Measurements from ENCODE around the gene PLEKHG5. TPM values are rescaled to one million over a fixed set of nuclear protein-coding genes. Genes with fewer than 3 reads are reported as not detected.

The PLEKHG5 gene
- total and polyA plus RNA-seq, 10 of the 15 experiments (the other 5 are each of a cell fraction or from before 2014, with no cell fraction given) = 0.04 to 1.1 (median 0.18) TPM; not detected in 1

DNA sequence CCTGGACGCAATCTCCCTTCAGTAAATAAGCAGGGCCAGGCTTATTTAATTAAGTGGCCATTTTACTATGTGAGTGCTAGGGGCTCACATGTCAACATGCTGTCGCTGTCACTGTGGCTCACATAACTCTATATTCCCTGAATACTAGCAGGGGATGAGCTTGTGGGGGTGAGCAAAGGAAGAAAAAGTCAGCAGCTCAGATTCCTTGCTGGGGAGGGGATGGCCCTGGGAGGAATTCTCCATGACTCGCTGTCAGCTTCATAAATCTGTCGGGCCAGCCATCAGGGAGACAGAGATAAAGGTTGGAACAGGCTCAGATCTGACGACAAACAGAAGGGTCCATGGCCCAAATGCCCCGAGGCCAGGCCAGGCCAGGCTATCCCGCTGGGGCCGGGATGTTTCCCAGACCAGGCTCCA, 26.0 kb upstream of the PLEKHG5 start (continued):
- no peak for TF ChIP-seq ZBED1 (IDR thresholded peaks at IDR 0.05; ENCODE audit: borderline replicate concordance)
- TF ChIP-seq NBN (IDR thresholded peaks at IDR 0.05) = no peak
- TF ChIP-seq SIN3A (IDR thresholded peaks at IDR 0.05; ENCODE audit: low read depth, low read length) = no peak
- TF ChIP-seq RUNX3 (IDR thresholded peaks at IDR 0.05; ENCODE audit: low read length) = no peak
- TF ChIP-seq RAD51 (IDR thresholded peaks at IDR 0.05) = no peak
- no peak for TF ChIP-seq BRCA1 (IDR thresholded peaks at IDR 0.05; ENCODE audit: low read depth, low read length)
- no peak for TF ChIP-seq KDM1A (IDR thresholded peaks at IDR 0.05; ENCODE audit: borderline replicate concordance)
- no peak for TF ChIP-seq RELA (IDR thresholded peaks at IDR 0.05; ENCODE audit: borderline replicate concordance, partially characterized antibody)
- no peak for TF ChIP-seq YY1 (IDR thresholded peaks at IDR 0.05; ENCODE audit: low read depth, low read length)
- TF ChIP-seq KAT2A (conservative IDR thresholded peaks at IDR 0.05; ENCODE audit: control insufficient read depth, low read depth, low read length) = no peak
- TF ChIP-seq ZNF207 (IDR thresholded peaks at IDR 0.05; ENCODE audit: borderline replicate concordance) = no peak

DNA sequence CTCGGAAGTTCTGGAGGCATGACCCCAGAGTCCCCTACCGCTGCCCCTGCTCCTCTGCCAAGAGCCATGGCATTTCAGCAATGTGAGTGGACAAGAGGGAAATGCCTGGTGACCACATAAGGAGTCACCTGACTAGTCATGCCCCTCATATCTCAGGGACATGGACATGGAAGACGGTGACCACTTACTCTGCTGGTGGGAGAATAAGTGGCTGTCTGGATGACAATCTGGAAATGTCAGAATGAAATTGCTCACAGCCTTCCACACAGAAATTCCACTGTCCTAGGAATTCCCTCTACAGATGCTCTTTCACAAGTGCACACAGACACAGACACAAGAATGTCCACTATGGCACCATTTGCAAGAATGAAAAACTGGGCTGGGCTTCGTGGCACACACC, 24.3 kb upstream of the PLEKHG5 start:
- no TSS peak for BruUV-seq (replicated peaks)
- Histone ChIP-seq H3K27me3 (replicated peaks in 1 of 2; ENCODE audit: control insufficient read depth in 2 of 2, insufficient read depth in 2 of 2, low read length in 1 of 2) (no peaks in the 10 kb centered on the region), H3K36me3 (ENCODE audit: control insufficient read depth in 2 of 2, insufficient read depth in 2 of 2, low read length in 1 of 2) (no peaks in the 10 kb centered on the region), H3K4me3 (no peak overlapping the region), H3K4me2 (ENCODE audit: control insufficient read depth, insufficient read depth) (no peak overlapping the region), H3K9me3 (replicated peaks; ENCODE audit: control insufficient read depth, insufficient read depth, low read length) (no peaks in the 10 kb centered on the region), H3K4me1 (ENCODE audit: control insufficient read depth, insufficient read depth, low read length) (no peaks in the 10 kb centered on the region), H3K27ac (ENCODE audit: control insufficient read depth, insufficient read depth) (no peak overlapping the region), H4K20me1 (ENCODE audit: control insufficient read depth, insufficient read depth) (no peaks in the 10 kb centered on the region), H2AFZ (ENCODE audit: control insufficient read depth, low read depth, low read length) (no peak overlapping the region), H3K9ac (ENCODE audit: control insufficient read depth, insufficient read depth, low read length) (no peak overlapping the region), H3K79me2 (ENCODE audit: control insufficient read depth, insufficient read depth, low read length) (no peaks in the 10 kb centered on the region)
- DNase-seq (ENCODE audit: low read depth, low spot score) (no peak), ATAC-seq (no peak), FAIRE-seq (no peak)
- RAD21 ChIA-PET (ENCODE audit: unreplicated experiment) = no interaction called here
- in situ Hi-C loops (cut with MboI) = no loop called here
- SMC1A ChIA-PET (ENCODE audit: uncharacterized antibody, unreplicated experiment) = no interaction called here
- intact Hi-C loops (cut with micrococcal nuclease; ENCODE audit: unreplicated experiment) = no loop called here
- CTCF ChIA-PET = no interaction called here
- 37% methylated on average over 4 of the region's 4 CpGs for WGBS (ENCODE audit: insufficient coverage, insufficient replicate concordance, low lambda C conversion rate, missing lambda C conversion rate)
- TF ChIP-seq REST (IDR thresholded peaks at IDR 0.05; ENCODE audit: low read depth, low read length) (no peak), TARDBP (IDR thresholded peaks at IDR 0.05; ENCODE audit: borderline replicate concordance) (no peak), PAX8 (IDR thresholded peaks at IDR 0.05) (no peak), NFYB (IDR thresholded peaks at IDR 0.05; ENCODE audit: insufficient read depth, low read depth, low read length) (no peak)
- POLR2A ChIA-PET = no interaction called here

Measured in GM12878 (cell line).